Large intestine (tissue), 3 donors: ENCODE results near the gene DTNB. TPM values are rescaled to one million over a fixed set of nuclear protein-coding genes. Genes with fewer than 3 reads are reported as not detected.

Experiments used
- DNase-seq, 2 donors: peaks; one replicate each; pipeline versions ENCODE4 v3.0.0 to v3.0.0-alpha.2; 2013
- H3K27ac ChIP-seq: one replicate; pipeline ENCODE4 v1.5.1; 2013; ENCODE audit warnings: low read length
- H3K27me3 ChIP-seq: 2 replicates; pipeline ENCODE4 v1.6.1; 2013; ENCODE audit warnings: low read length; ENCODE audit not compliant: control insufficient read depth, insufficient read depth
- H3K36me3 ChIP-seq: 2 replicates; pipeline ENCODE4 v1.6.1; 2013; ENCODE audit warnings: low read length; ENCODE audit not compliant: control insufficient read depth, insufficient read depth
- H3K4me1 ChIP-seq: one replicate; pipeline ENCODE4 v1.6.1; 2013; ENCODE audit warnings: low read length; ENCODE audit not compliant: control insufficient read depth, insufficient read depth
- H3K4me3 ChIP-seq: one replicate; pipeline ENCODE4 v1.5.1; 2013; ENCODE audit warnings: low read length
- H3K9me3 ChIP-seq: one replicate; pipeline ENCODE4 v1.6.1; 2013; ENCODE audit warnings: mild to moderate bottlenecking, low read depth, low read length, moderate library complexity; ENCODE audit not compliant: control insufficient read depth
- WGBS: methylation state at CpG from one replicate; pipeline ENCODE4 v1.1.5; 2013; ENCODE audit warnings: low lambda C conversion rate; ENCODE audit not compliant: insufficient coverage; 5-methylcytosine and 5-hydroxymethylcytosine counted together
- polyA plus RNA-seq: library from polyadenylated mRNA; unstranded; fragments of 120-200 nt; gene quantifications from one replicate; pipeline ENCODE4 v1.2.1, GENCODE V29; 2013

The DTNB gene
- polyA plus RNA-seq, 1 donor: 6.8 TPM

GRCh38 chr2:25572638-25573037 lies 100.7 kb downstream of the DTNB start:
- Histone ChIP-seq H3K4me3 (no peak overlapping the region), H3K27ac (no peak overlapping the region), H3K36me3 (no peaks in the 10 kb centered on the region), H3K27me3 (no peaks in the 10 kb centered on the region), H3K4me1 (no peaks in the 10 kb centered on the region), H3K9me3 (no peaks in the 10 kb centered on the region)
- DNase-seq: no peak
- no CpG with 5 or more reads among the region's 3 CpGs for WGBS

- DNase-seq: no peak
- WGBS: 71% methylated on average over 2 of the region's 3 CpGs
- H3K9me3 ChIP-seq: no peaks in the 10 kb centered on the region
- H3K27me3 ChIP-seq: no peaks in the 10 kb centered on the region
- no peak overlapping the region for H3K27ac ChIP-seq
- H3K4me1 ChIP-seq: peaks cover 4% of the 10 kb centered on the region
- no peaks in the 10 kb centered on the region for H3K36me3 ChIP-seq
- H3K4me3 ChIP-seq: no peak overlapping the region
Measured at GRCh38 chr2:25570161-25570845, 103.1 kb downstream of the DTNB start.

DNA sequence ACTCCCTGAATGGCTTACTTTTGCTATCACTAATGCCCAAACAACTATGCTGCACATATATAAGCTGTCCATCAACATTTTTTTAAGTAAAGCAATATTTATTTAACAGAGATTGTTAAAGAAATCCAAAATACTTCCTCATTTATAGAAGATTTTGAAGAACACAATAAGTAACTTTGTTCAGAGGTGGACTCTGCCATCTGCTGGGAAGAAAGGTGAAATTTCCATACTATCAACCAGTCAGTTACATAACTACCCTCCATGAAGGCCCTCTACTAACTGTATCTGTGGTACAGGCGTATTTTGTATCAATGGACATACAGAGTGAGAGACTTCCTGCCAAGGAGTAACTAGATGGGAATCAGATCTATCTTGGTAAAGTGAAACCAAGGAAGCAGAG lies 106.0 kb downstream of the DTNB start:
- no peak overlapping the region for H3K27ac ChIP-seq
- peak; percentile 24 to 34 for DNase-seq
- H3K4me3 ChIP-seq: no peak overlapping the region
- no CpG with 5 or more reads among the region's 1 CpG for WGBS
- H3K9me3 ChIP-seq: no peaks in the 10 kb centered on the region
- H3K27me3 ChIP-seq: no peaks in the 10 kb centered on the region
- peaks cover 4% of the 10 kb centered on the region for H3K4me1 ChIP-seq
- H3K36me3 ChIP-seq: no peaks in the 10 kb centered on the region

DNA sequence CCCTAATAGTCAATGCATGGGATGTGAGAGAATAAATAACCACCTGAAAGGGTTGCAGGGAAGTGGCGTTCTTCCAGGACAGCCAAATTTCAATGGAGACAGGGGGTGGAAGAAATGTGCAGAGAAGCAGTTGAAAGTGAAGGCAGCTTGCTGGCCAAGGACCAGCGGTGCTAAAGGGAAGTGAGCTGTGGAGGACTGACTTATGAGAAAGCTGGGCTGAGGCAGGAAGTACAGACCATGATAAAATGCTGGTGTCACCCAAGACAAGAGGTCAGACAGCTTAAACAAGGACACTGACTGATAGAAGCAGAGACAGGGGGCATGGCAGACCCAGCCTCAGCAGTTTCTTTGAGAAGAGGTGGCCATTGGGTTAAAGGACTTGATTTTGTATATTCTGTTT lies 106.7 kb downstream of the DTNB start:
- H3K4me3 ChIP-seq: no peak overlapping the region
- no peaks in the 10 kb centered on the region for H3K9me3 ChIP-seq
- DNase-seq: peak; percentile 16 to 35
- no peaks in the 10 kb centered on the region for H3K27me3 ChIP-seq
- no peaks in the 10 kb centered on the region for H3K36me3 ChIP-seq
- no peak overlapping the region for H3K27ac ChIP-seq
- 80% methylated on average over 1 of the region's 2 CpGs for WGBS
- peaks cover 4% of the 10 kb centered on the region for H3K4me1 ChIP-seq

- Histone ChIP-seq H3K27me3 (no peaks in the 10 kb centered on the region), H3K36me3 (no peaks in the 10 kb centered on the region), H3K9me3 (no peaks in the 10 kb centered on the region), H3K27ac (no peak overlapping the region), H3K4me3 (no peak overlapping the region), H3K4me1 (peaks cover 4% of the 10 kb centered on the region)
- WGBS: no CpG with 5 or more reads among the region's 6 CpGs
- DNase-seq: no peak
Measured at GRCh38 chr2:25566094-25566493, 107.3 kb downstream of the DTNB start.

- no peak for DNase-seq
- H3K36me3 ChIP-seq: no peaks in the 10 kb centered on the region
Measured at GRCh38 chr2:25561136-25561850, 112.1 kb downstream of the DTNB start.

DNA sequence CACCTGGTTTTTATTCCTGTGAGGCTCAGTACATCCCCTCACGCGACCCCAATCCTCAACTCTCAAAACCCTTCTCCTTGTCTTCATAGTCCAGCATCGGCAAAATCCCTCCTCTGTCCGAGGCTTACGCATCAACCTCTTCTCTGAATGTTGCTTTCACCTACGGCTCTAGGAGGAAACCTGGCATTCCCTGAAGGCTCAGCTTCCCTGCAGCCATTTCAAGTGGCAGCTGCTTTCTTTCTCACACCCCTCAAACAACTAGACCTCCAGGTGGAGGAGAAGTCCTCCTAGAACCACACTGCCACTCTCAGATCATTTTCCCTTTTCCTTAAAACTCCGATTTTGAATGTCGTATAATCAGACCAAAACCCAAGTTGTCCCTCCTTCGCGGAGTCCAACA lies 114.2 kb downstream of the DTNB start:
- no peak overlapping the region for H3K4me3 ChIP-seq
- H3K36me3 ChIP-seq: no peaks in the 10 kb centered on the region
- no CpG with 5 or more reads among the region's 10 CpGs for WGBS
- no peak for DNase-seq
- no peaks in the 10 kb centered on the region for H3K27me3 ChIP-seq
- H3K27ac ChIP-seq: no peak overlapping the region
- H3K4me1 ChIP-seq: no peaks in the 10 kb centered on the region
- H3K9me3 ChIP-seq: no peaks in the 10 kb centered on the region

More at GRCh38 chr2:25561136-25561850, 112.1 kb downstream of the DTNB start:
- WGBS: 100% methylated on average over 1 of the region's 5 CpGs
- no peaks in the 10 kb centered on the region for H3K9me3 ChIP-seq
- H3K4me3 ChIP-seq: no peak overlapping the region
- H3K27ac ChIP-seq: no peak overlapping the region
- H3K27me3 ChIP-seq: no peaks in the 10 kb centered on the region
- H3K4me1 ChIP-seq: no peaks in the 10 kb centered on the region

GRCh38 chr2:25558262-25558661 lies 115.1 kb downstream of the DTNB start:
- Histone ChIP-seq H3K9me3 (no peaks in the 10 kb centered on the region), H3K27ac (no peak overlapping the region), H3K4me1 (no peaks in the 10 kb centered on the region), H3K36me3 (no peaks in the 10 kb centered on the region), H3K4me3 (no peak overlapping the region), H3K27me3 (no peaks in the 10 kb centered on the region)
- peak; percentile 9 for DNase-seq
- WGBS: 100% methylated on average over 1 of the region's 2 CpGs

DNA sequence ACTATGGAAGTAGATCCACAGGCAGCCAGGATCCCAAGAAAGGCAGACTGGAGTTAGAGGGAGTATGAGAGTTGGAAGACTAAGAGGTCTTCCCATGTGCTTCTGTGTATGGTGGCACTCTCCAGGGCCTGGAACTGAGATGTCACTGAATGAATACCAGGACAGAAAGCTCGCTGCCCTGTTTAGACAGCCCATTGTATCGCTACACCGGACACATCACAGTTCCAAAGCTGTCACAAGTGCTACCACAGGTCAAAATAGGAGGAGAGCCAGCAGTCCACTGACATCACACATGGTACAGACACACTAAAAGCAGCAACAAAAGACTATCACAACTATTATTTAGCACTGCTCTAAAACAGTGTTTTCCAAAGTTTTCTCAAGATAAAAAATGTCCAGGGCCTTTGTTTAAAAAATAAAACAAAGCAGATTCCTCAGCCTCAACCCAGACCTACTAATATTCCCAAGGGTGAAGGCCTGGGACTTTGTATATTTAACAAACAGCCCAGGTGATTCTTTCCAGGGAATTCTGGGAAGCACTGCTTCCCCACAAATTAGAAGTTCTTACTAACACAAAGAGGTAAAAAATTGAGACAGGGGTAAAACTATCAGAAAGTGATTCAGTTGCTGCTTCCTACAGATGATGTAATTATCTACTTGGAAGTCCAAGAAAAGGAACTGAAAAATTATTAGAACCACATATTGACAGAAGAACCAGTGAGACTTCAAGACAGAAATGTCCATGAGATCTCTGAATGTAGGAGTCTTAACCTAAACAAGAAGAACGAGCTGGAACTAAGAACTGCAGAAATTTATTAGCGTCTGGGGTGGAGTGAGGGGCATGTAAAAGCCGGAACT lies 116.0 kb downstream of the DTNB start:
- H3K9me3 ChIP-seq: no peaks in the 10 kb centered on the region
- no peak for DNase-seq
- no peak overlapping the region for H3K4me3 ChIP-seq
- H3K4me1 ChIP-seq: no peaks in the 10 kb centered on the region
- no peaks in the 10 kb centered on the region for H3K27me3 ChIP-seq
- H3K36me3 ChIP-seq: no peaks in the 10 kb centered on the region
- 93% methylated on average over 3 of the region's 6 CpGs for WGBS
- no peak overlapping the region for H3K27ac ChIP-seq

GRCh38 chr2:25552318-25552717 lies 121.1 kb downstream of the DTNB start:
- Histone ChIP-seq H3K4me1 (no peaks in the 10 kb centered on the region), H3K4me3 (no peak overlapping the region), H3K36me3 (no peaks in the 10 kb centered on the region), H3K9me3 (no peaks in the 10 kb centered on the region), H3K27me3 (no peaks in the 10 kb centered on the region), H3K27ac (no peak overlapping the region)
- no CpG with 5 or more reads among the region's 4 CpGs for WGBS
- no peak for DNase-seq
